ENCODE results near the gene ATXN1. TPM values are rescaled to one million over a fixed set of nuclear protein-coding genes. Genes with fewer than 3 reads are reported as not detected.

The ATXN1 gene
- total RNA-seq, 1 experiment from 2014 or later, result 25.6 TPM

DNA sequence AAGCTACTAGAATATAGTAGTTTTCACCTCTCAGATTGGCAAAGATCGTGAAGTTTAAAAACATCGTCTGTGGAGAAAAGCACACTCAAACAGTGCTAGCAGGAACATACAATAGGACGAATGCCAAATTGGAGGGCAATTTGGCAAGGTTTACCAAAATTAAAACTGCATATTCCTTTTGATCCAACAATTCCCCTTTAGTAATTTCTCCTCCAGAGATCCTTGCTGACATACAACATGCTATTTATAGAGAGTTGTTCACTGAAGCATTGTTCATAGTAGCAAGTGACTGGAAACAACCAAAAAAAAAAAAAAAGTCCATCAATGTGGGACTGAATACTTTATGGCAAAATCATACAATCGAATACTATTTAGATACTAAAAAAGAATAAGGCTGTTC, 202.2 kb downstream of the ATXN1 start:
- ChIA-PET CTCF (no interaction called here), POLR2A (ENCODE audit: low non-redundant PET) (no interaction called here)
- Histone ChIP-seq H3K36me3 (ENCODE audit: insufficient read depth, low read length, poor library complexity, severe bottlenecking) (no peaks in the 10 kb centered on the region), H3K4me3 (ENCODE audit: low read depth, low read length, poor library complexity, severe bottlenecking) (no peak overlapping the region), H3K27ac (ENCODE audit: low read depth, low read length, poor library complexity, severe bottlenecking) (no peak overlapping the region), H3K27me3 (replicated peaks; ENCODE audit: insufficient read depth, low read depth, low read length, poor library complexity) (no peaks in the 10 kb centered on the region), H3K9me3 (ENCODE audit: low read depth, low read length, poor library complexity, severe bottlenecking) (no peaks in the 10 kb centered on the region), H3K4me1 (ENCODE audit: insufficient read depth, low read length, poor library complexity, severe bottlenecking) (no peaks in the 10 kb centered on the region)
- no TSS peak for BruUV-seq (replicated peaks)
- DNase-seq (ENCODE audit: low spot score), result no peak
- intact Hi-C loops (cut with micrococcal nuclease; ENCODE audit: unreplicated experiment), result no loop called here
- no peak for TF ChIP-seq EZH2 (IDR thresholded peaks at IDR 0.05; ENCODE audit: borderline replicate concordance, low read depth, low read length, poor library complexity, severe bottlenecking)

DNA sequence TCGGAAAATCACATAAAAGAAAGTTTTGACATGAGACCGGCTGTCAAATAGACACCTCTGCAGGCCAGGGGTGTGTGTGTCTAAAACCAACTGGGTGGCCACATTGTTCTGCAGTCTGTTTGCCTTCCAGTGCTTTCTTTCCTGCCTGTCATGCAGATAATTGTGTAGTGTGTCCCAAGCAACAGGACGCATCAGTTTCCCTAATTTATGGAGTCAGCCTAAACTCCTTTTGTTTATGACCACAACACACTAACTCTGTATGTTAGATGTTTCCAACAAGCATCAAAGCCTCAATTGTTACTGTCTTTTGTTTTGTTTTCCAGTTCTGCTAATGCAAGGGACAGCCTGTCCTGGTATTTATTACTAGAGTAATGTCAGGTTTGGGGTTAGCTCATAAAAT, 205.7 kb downstream of the ATXN1 start:
- no TSS peak for BruUV-seq (replicated peaks)
- DNase-seq (ENCODE audit: low spot score), result no peak
- no peaks in the 10 kb centered on the region for H3K27me3 ChIP-seq (replicated peaks; ENCODE audit: insufficient read depth, low read depth, low read length, poor library complexity)
- no peaks in the 10 kb centered on the region for H3K4me1 ChIP-seq (ENCODE audit: insufficient read depth, low read length, poor library complexity, severe bottlenecking)
- no peak overlapping the region for H3K4me3 ChIP-seq (ENCODE audit: low read depth, low read length, poor library complexity, severe bottlenecking)
- ChIA-PET CTCF (no interaction called here), POLR2A (ENCODE audit: low non-redundant PET) (no interaction called here)
- H3K9me3 ChIP-seq (ENCODE audit: low read depth, low read length, poor library complexity, severe bottlenecking), result no peaks in the 10 kb centered on the region
- H3K27ac ChIP-seq (ENCODE audit: low read depth, low read length, poor library complexity, severe bottlenecking), result no peak overlapping the region
- TF ChIP-seq EZH2 (IDR thresholded peaks at IDR 0.05; ENCODE audit: borderline replicate concordance, low read depth, low read length, poor library complexity, severe bottlenecking), result no peak
- TF ChIP-seq, protein P1, sequence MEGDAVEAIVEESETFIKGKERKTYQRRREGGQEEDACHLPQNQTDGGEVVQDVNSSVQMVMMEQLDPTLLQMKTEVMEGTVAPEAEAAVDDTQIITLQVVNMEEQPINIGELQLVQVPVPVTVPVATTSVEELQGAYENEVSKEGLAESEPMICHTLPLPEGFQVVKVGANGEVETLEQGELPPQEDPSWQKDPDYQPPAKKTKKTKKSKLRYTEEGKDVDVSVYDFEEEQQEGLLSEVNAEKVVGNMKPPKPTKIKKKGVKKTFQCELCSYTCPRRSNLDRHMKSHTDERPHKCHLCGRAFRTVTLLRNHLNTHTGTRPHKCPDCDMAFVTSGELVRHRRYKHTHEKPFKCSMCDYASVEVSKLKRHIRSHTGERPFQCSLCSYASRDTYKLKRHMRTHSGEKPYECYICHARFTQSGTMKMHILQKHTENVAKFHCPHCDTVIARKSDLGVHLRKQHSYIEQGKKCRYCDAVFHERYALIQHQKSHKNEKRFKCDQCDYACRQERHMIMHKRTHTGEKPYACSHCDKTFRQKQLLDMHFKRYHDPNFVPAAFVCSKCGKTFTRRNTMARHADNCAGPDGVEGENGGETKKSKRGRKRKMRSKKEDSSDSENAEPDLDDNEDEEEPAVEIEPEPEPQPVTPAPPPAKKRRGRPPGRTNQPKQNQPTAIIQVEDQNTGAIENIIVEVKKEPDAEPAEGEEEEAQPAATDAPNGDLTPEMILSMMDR (conservative IDR thresholded peaks at IDR 0.05; ENCODE audit: low read depth, low read length), result no peak
- no peaks in the 10 kb centered on the region for H3K36me3 ChIP-seq (ENCODE audit: insufficient read depth, low read length, poor library complexity, severe bottlenecking)
- intact Hi-C loops (cut with micrococcal nuclease; ENCODE audit: unreplicated experiment), result no loop called here

DNA sequence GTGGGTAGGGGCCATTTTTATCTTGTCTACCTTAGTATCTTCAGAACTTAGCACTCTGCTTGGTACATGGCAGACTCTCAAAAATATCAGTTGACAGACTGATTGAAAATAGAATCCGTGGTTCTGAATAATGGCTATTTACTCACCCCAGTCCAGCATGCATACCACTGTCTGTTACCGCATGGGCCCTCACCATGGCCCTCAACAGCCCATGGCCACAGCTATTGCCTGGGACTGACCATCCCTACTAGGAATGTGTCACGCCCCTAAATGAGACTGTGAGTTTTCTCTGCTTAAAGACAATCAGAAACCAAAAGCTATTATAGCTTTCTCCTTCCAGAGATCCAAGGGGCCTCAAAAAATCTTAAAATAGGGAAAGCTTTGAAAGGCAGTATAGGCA, 207.7 kb downstream of the ATXN1 start:
- no TSS peak for BruUV-seq (replicated peaks)
- POLR2A ChIA-PET (ENCODE audit: low non-redundant PET), result no interaction called here
- intact Hi-C loops (cut with micrococcal nuclease; ENCODE audit: unreplicated experiment), result no loop called here
- no peak for DNase-seq (ENCODE audit: low spot score)
- Histone ChIP-seq H3K4me3 (ENCODE audit: low read depth, low read length, poor library complexity, severe bottlenecking) (no peak overlapping the region), H3K9me3 (ENCODE audit: low read depth, low read length, poor library complexity, severe bottlenecking) (no peaks in the 10 kb centered on the region), H3K27me3 (replicated peaks; ENCODE audit: insufficient read depth, low read depth, low read length, poor library complexity) (no peaks in the 10 kb centered on the region), H3K27ac (ENCODE audit: low read depth, low read length, poor library complexity, severe bottlenecking) (no peak overlapping the region), H3K4me1 (ENCODE audit: insufficient read depth, low read length, poor library complexity, severe bottlenecking) (no peaks in the 10 kb centered on the region), H3K36me3 (ENCODE audit: insufficient read depth, low read length, poor library complexity, severe bottlenecking) (no peaks in the 10 kb centered on the region)
- TF ChIP-seq, protein P1 (conservative IDR thresholded peaks at IDR 0.05; ENCODE audit: low read depth, low read length), result no peak
- no peak for TF ChIP-seq EZH2 (IDR thresholded peaks at IDR 0.05; ENCODE audit: borderline replicate concordance, low read depth, low read length, poor library complexity, severe bottlenecking)
- CTCF ChIA-PET, result no interaction called here

DNA sequence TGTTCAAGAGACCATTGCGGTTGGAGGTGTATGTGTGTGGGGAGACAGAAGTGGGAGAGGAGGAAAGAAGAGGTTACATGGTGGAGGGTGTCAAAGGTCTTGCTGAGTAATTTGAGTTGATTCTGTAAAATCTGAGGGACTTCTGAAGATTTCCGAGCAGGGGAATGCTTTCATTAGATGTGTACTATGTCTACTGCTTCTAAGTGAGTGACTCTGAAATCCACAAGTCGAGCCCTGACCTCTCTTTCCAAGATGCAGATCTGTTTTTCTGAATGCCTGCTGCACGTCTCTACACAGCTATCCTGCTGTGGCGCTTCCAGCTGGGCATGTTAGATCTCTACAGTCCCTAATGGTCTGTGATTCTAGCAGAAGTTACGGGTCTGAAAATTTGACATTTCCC, 209.8 kb downstream of the ATXN1 start:
- no TSS peak for BruUV-seq (replicated peaks)
- Histone ChIP-seq H3K4me1 (ENCODE audit: insufficient read depth, low read length, poor library complexity, severe bottlenecking) (no peaks in the 10 kb centered on the region), H3K27ac (ENCODE audit: low read depth, low read length, poor library complexity, severe bottlenecking) (no peak overlapping the region), H3K4me3 (ENCODE audit: low read depth, low read length, poor library complexity, severe bottlenecking) (no peak overlapping the region), H3K9me3 (ENCODE audit: low read depth, low read length, poor library complexity, severe bottlenecking) (no peaks in the 10 kb centered on the region), H3K27me3 (replicated peaks; ENCODE audit: insufficient read depth, low read depth, low read length, poor library complexity) (no peaks in the 10 kb centered on the region), H3K36me3 (ENCODE audit: insufficient read depth, low read length, poor library complexity, severe bottlenecking) (no peaks in the 10 kb centered on the region)
- ChIA-PET CTCF (no interaction called here), POLR2A (ENCODE audit: low non-redundant PET) (no interaction called here)
- no peak for DNase-seq (ENCODE audit: low spot score)
- TF ChIP-seq, protein P1 (conservative IDR thresholded peaks at IDR 0.05; ENCODE audit: low read depth, low read length), result no peak
- TF ChIP-seq EZH2 (IDR thresholded peaks at IDR 0.05; ENCODE audit: borderline replicate concordance, low read depth, low read length, poor library complexity, severe bottlenecking), result no peak
- intact Hi-C loops (cut with micrococcal nuclease; ENCODE audit: unreplicated experiment), result no loop called here
